GM12892 (cell line): ENCODE measurements around the gene JPH4.

Experiments used
- POLR2A ChIP-seq: IDR thresholded peaks from 2 replicates; pipeline ENCODE4 v1.6.1; 2011; ENCODE audit warnings: low read depth, low read length, control low read depth
- TAF1 ChIP-seq: IDR thresholded peaks from 2 replicates; pipeline ENCODE4 v1.6.1; 2011; ENCODE audit warnings: low read depth, mild to moderate bottlenecking, control low read depth, low read length, borderline replicate concordance

GRCh38 chr14:23622990-23623389, 44.4 kb upstream of the JPH4 start:
- TF ChIP-seq TAF1 (no peak), POLR2A (no peak)
